Measurements from ENCODE around the gene SFRP2. TPM values are rescaled to one million over a fixed set of nuclear protein-coding genes. Genes with fewer than 3 reads are reported as not detected.

Gene SFRP2
- polyA plus RNA-seq, 3 donors: not detected

GRCh38 chr4:153785910-153786721, 2.8 kb downstream of the SFRP2 start:
- 0% methylated on average over 1 of the region's 3 CpGs for WGBS (ENCODE audit: insufficient coverage)
- H4K20me1 ChIP-seq (ENCODE audit: insufficient read depth, low read length): no peaks in the 10 kb centered on the region
- H3K27me3 ChIP-seq (ENCODE audit: control insufficient read depth in 2 of 2, insufficient read depth in 2 of 2, low read length in 2 of 2): peaks cover 80 to 97% of the 10 kb centered on the region in 2 donors
- no peak overlapping the region for H3K4me3 ChIP-seq (replicated peaks in 1 of 3; ENCODE audit: low read depth in 2 of 3, low read length in 3 of 3)
- H3K36me3 ChIP-seq (replicated peaks in 1 of 2; ENCODE audit: control insufficient read depth in 1 of 2, insufficient read depth in 2 of 2, low read length in 2 of 2): no peaks in the 10 kb centered on the region
- peaks cover 0 to 9% of the 10 kb centered on the region in 2 donors for H3K36me3 Mint-ChIP-seq
- peaks cover 0 to 34% of the 10 kb centered on the region in 2 donors for H3K9me3 ChIP-seq (replicated peaks in 1 of 2; ENCODE audit: control insufficient read depth in 1 of 2, insufficient read depth in 1 of 2, low read length in 2 of 2)
- H3K4me3 Mint-ChIP-seq: peak overlapping the region in 1 of 2 donors; percentile 17
- intact Hi-C loops (cut with micrococcal nuclease): no loop called here
- H2AFZ ChIP-seq (ENCODE audit: insufficient read depth, low read depth, low read length, poor library complexity, severe bottlenecking): no peak overlapping the region
- H3K27ac Mint-ChIP-seq: no peak overlapping the region
- peaks cover 9 to 27% of the 10 kb centered on the region in 2 donors for H3K4me1 ChIP-seq (ENCODE audit: control insufficient read depth in 1 of 2, insufficient read depth in 2 of 2, low read length in 2 of 2)
- H3K4me2 ChIP-seq (replicated peaks; ENCODE audit: extremely low read depth, low read length, poor library complexity, severe bottlenecking): no peak overlapping the region
- peaks cover 0 to 22% (median 11%) of the 10 kb centered on the region in 7 donors for H3K9me3 Mint-ChIP-seq
- H3K27ac ChIP-seq (ENCODE audit: low read depth in 1 of 2, low read length in 2 of 2): no peak overlapping the region
- peaks cover 79 to 91% (median 88%) of the 10 kb centered on the region in 3 donors for H3K27me3 Mint-ChIP-seq (ENCODE audit: low read depth in 3 of 3)
- peaks cover 32% of the 10 kb centered on the region for H3K4me1 Mint-ChIP-seq
- H3K79me2 ChIP-seq (ENCODE audit: insufficient read depth, low read length): no peaks in the 10 kb centered on the region
- no peak for TF ChIP-seq CTCF (IDR thresholded peaks at IDR 0.05)
- H3K9ac ChIP-seq (ENCODE audit: insufficient read depth, low read length, poor library complexity, severe bottlenecking): no peak overlapping the region
- DNase-seq: no peak

- H3K4me2 ChIP-seq (replicated peaks; ENCODE audit: extremely low read depth, low read length, poor library complexity, severe bottlenecking): no peak overlapping the region
- no peaks in the 10 kb centered on the region for H4K20me1 ChIP-seq (ENCODE audit: insufficient read depth, low read length)
- WGBS (ENCODE audit: insufficient coverage): 57% methylated on average over 1 of the region's 3 CpGs
- H3K4me1 Mint-ChIP-seq: peaks cover 25% of the 10 kb centered on the region
- intact Hi-C loops (cut with micrococcal nuclease): no loop called here
- H3K4me3 ChIP-seq (replicated peaks in 1 of 3; ENCODE audit: low read depth in 2 of 3, low read length in 3 of 3): no peak overlapping the region
- H3K9me3 Mint-ChIP-seq: peaks cover 0 to 12% (median 7%) of the 10 kb centered on the region in 7 donors
- H3K36me3 Mint-ChIP-seq: peaks cover 0 to 9% of the 10 kb centered on the region in 2 donors
- H2AFZ ChIP-seq (ENCODE audit: insufficient read depth, low read depth, low read length, poor library complexity, severe bottlenecking): no peak overlapping the region
- H3K79me2 ChIP-seq (ENCODE audit: insufficient read depth, low read length): no peaks in the 10 kb centered on the region
- H3K27ac Mint-ChIP-seq: no peak overlapping the region
- H3K9me3 ChIP-seq (replicated peaks in 1 of 2; ENCODE audit: control insufficient read depth in 1 of 2, insufficient read depth in 1 of 2, low read length in 2 of 2): peaks cover 0 to 18% of the 10 kb centered on the region in 2 donors
- H3K9ac ChIP-seq (ENCODE audit: insufficient read depth, low read length, poor library complexity, severe bottlenecking): no peak overlapping the region
- no peak overlapping the region for H3K27ac ChIP-seq (ENCODE audit: low read depth in 1 of 2, low read length in 2 of 2)
- H3K27me3 ChIP-seq (ENCODE audit: control insufficient read depth in 2 of 2, insufficient read depth in 2 of 2, low read length in 2 of 2): peaks cover 69 to 81% of the 10 kb centered on the region in 2 donors
- H3K4me3 Mint-ChIP-seq: peak overlapping the region in 1 of 2 donors; percentile 14
- TF ChIP-seq CTCF (IDR thresholded peaks at IDR 0.05): no peak
- H3K27me3 Mint-ChIP-seq (ENCODE audit: low read depth in 3 of 3): peaks cover 66 to 79% (median 74%) of the 10 kb centered on the region in 3 donors
- no peaks in the 10 kb centered on the region for H3K36me3 ChIP-seq (replicated peaks in 1 of 2; ENCODE audit: control insufficient read depth in 1 of 2, insufficient read depth in 2 of 2, low read length in 2 of 2)
- H3K4me1 ChIP-seq (ENCODE audit: control insufficient read depth in 1 of 2, insufficient read depth in 2 of 2, low read length in 2 of 2): peaks cover 2 to 8% of the 10 kb centered on the region in 2 donors
- DNase-seq: no peak
Observed at GRCh38 chr4:153784166-153784699, 4.7 kb downstream of the SFRP2 start.

Measured in CD14-positive monocyte (primary cell).